ENCODE measurements around the gene RAPGEF5. TPM values are rescaled to one million over a fixed set of nuclear protein-coding genes. Genes with fewer than 3 reads are reported as not detected.

Gene RAPGEF5
- polyA plus RNA-seq, 1 of the 3 experiments (the other 2 are of a cell fraction), result 1.2 TPM

DNA sequence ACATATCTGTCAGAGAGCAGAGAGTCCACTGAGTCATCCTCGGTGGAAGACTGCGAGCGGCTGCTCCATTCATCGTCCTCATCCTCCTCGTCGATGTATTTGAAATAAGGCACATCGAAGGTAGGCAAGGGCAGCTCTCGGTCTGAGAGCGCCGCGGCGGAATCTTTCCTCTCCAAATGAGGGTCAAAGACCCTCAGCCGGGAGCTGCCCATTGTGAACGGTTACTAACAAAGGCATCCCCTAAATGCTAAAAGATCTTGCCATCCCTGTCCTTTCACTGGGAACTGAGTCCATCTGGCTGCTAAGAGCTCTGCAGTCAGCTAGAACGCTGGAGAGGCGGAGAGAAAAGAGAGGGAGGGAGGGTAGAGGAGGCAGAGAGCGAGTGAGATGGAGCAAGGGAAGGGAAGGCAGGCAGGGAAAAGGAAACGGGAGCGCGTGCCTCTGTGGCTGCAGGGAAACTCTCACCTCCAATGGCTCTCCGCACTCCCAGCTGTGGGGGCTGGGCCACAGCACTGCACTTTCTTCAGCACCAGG is 163.4 kb downstream of the RAPGEF5 start:
- Histone ChIP-seq H3F3A (replicated peaks; ENCODE audit: insufficient read depth) (no peaks in the 10 kb centered on the region), H3K4me3 (ENCODE audit: low read depth in 2 of 2, low read length in 1 of 2) (no peak overlapping the region), H3K9me3 (no peaks in the 10 kb centered on the region), H2AFZ (ENCODE audit: low read depth) (no peak overlapping the region), H3K4me1 (ENCODE audit: control insufficient read depth in 1 of 2, insufficient read depth in 2 of 2, low read depth in 1 of 2, low read length in 1 of 2) (peaks cover 0 to 4% of the 10 kb centered on the region in 2 experiments; a peak in 1 of 4 replicates), H3K4me2 (no peak overlapping the region), H3K9ac (no peak overlapping the region), H3K36me3 (replicated peaks in 1 of 2; ENCODE audit: control insufficient read depth in 1 of 2, insufficient read depth in 2 of 2, low read length in 1 of 2) (peaks cover 0 to 4% of the 10 kb centered on the region in 2 experiments), H3K79me2 (ENCODE audit: insufficient read depth) (no peaks in the 10 kb centered on the region), H3K27ac (ENCODE audit: low read depth in 2 of 2, low read length in 1 of 2) (no peak overlapping the region), H3K9me2 (no peaks in the 10 kb centered on the region), H4K20me1 (ENCODE audit: insufficient read depth) (no peaks in the 10 kb centered on the region), H3K27me3 (ENCODE audit: insufficient read depth) (no peaks in the 10 kb centered on the region)
- POLR2A ChIA-PET, result no interaction called here
- CTCF ChIA-PET, result interaction anchor here (0.6 to 3.0 kb wide), 4 partner anchors 8 to 84 kb away, joined by 3 to 10 read pairs (median 6); no protein-coding TSS in a partner anchor
- no peak for TF ChIP-seq RAD21 (IDR thresholded peaks at IDR 0.05; ENCODE audit: low read length)
- no peak for DNase-seq
- WGBS (ENCODE audit: low lambda C conversion rate), result 75% methylated on average over 21 of the region's 21 CpGs

DNA sequence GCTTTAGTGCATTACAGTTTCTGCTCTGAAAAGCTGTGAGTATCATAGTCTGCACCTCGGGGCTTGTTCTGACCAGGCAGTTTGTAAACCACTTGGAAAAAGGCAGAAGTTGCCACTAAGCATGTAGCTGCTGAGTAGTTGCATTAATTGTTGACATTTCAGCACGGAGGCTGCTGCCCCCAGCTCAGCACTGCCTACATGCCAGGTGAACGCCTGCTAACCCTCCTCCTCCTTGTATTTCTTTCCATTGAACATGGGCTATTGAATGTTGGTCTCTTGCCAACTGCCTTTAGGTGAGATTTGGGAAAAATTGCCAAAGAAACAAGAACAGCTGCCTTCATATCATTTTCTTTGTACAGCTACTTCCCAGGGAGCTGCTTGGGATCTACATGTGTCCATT is 164.2 kb downstream of the RAPGEF5 start:
- H3K27me3 ChIP-seq (ENCODE audit: insufficient read depth), result no peaks in the 10 kb centered on the region
- H2AFZ ChIP-seq (ENCODE audit: low read depth), result no peak overlapping the region
- H3K79me2 ChIP-seq (ENCODE audit: insufficient read depth), result no peaks in the 10 kb centered on the region
- H3K4me1 ChIP-seq (ENCODE audit: control insufficient read depth in 1 of 2, insufficient read depth in 2 of 2, low read depth in 1 of 2, low read length in 1 of 2), result peaks cover 0 to 4% of the 10 kb centered on the region in 2 experiments; a peak in 1 of 4 replicates
- DNase-seq, result no peak
- H3K4me3 ChIP-seq (ENCODE audit: low read depth in 2 of 2, low read length in 1 of 2), result no peak overlapping the region
- H4K20me1 ChIP-seq (ENCODE audit: insufficient read depth), result no peaks in the 10 kb centered on the region
- POLR2A ChIA-PET, result no interaction called here
- no peak overlapping the region for H3K4me2 ChIP-seq
- no peak overlapping the region for H3K9ac ChIP-seq
- no peak for TF ChIP-seq MXI1 (IDR thresholded peaks at IDR 0.05; ENCODE audit: low read depth, low read length)
- TF ChIP-seq YY1 (IDR thresholded peaks at IDR 0.05; ENCODE audit: low read depth), result no peak
- no peak for TF ChIP-seq NRF1 (IDR thresholded peaks at IDR 0.05; ENCODE audit: low read depth, low read length)
- TF ChIP-seq, protein P1, sequence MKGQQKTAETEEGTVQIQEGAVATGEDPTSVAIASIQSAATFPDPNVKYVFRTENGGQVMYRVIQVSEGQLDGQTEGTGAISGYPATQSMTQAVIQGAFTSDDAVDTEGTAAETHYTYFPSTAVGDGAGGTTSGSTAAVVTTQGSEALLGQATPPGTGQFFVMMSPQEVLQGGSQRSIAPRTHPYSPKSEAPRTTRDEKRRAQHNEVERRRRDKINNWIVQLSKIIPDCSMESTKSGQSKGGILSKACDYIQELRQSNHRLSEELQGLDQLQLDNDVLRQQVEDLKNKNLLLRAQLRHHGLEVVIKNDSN (IDR thresholded peaks at IDR 0.05; ENCODE audit: borderline replicate concordance, low read depth), result no peak
- TF ChIP-seq JUND (IDR thresholded peaks at IDR 0.05), result no peak
- no peak for TF ChIP-seq GATA2 (CRISPR knock-in tag; IDR thresholded peaks at IDR 0.05)
- TF ChIP-seq EP300 (IDR thresholded peaks at IDR 0.05; ENCODE audit: borderline replicate concordance in 1 of 2, low read depth in 1 of 2, low read length in 1 of 2), result no peak
- TF ChIP-seq SMC3 (IDR thresholded peaks at IDR 0.05; ENCODE audit: low read depth, low read length), result no peak
- TF ChIP-seq RAD21 (IDR thresholded peaks at IDR 0.05; ENCODE audit: low read length), result no peak
- TF ChIP-seq, protein P2, sequence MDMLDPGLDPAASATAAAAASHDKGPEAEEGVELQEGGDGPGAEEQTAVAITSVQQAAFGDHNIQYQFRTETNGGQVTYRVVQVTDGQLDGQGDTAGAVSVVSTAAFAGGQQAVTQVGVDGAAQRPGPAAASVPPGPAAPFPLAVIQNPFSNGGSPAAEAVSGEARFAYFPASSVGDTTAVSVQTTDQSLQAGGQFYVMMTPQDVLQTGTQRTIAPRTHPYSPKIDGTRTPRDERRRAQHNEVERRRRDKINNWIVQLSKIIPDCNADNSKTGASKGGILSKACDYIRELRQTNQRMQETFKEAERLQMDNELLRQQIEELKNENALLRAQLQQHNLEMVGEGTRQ (IDR thresholded peaks at IDR 0.05; ENCODE audit: borderline replicate concordance, low read depth, low read length), result no peak
- TF ChIP-seq FOXJ3 (CRISPR knock-in tag; IDR thresholded peaks at IDR 0.05), result no peak
- TF ChIP-seq, protein P3, sequence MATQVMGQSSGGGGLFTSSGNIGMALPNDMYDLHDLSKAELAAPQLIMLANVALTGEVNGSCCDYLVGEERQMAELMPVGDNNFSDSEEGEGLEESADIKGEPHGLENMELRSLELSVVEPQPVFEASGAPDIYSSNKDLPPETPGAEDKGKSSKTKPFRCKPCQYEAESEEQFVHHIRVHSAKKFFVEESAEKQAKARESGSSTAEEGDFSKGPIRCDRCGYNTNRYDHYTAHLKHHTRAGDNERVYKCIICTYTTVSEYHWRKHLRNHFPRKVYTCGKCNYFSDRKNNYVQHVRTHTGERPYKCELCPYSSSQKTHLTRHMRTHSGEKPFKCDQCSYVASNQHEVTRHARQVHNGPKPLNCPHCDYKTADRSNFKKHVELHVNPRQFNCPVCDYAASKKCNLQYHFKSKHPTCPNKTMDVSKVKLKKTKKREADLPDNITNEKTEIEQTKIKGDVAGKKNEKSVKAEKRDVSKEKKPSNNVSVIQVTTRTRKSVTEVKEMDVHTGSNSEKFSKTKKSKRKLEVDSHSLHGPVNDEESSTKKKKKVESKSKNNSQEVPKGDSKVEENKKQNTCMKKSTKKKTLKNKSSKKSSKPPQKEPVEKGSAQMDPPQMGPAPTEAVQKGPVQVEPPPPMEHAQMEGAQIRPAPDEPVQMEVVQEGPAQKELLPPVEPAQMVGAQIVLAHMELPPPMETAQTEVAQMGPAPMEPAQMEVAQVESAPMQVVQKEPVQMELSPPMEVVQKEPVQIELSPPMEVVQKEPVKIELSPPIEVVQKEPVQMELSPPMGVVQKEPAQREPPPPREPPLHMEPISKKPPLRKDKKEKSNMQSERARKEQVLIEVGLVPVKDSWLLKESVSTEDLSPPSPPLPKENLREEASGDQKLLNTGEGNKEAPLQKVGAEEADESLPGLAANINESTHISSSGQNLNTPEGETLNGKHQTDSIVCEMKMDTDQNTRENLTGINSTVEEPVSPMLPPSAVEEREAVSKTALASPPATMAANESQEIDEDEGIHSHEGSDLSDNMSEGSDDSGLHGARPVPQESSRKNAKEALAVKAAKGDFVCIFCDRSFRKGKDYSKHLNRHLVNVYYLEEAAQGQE (IDR thresholded peaks at IDR 0.05; ENCODE audit: low read depth, low read length), result no peak
- TF ChIP-seq NFIC (IDR thresholded peaks at IDR 0.05; ENCODE audit: borderline replicate concordance), result no peak
- H3K9me2 ChIP-seq, result no peaks in the 10 kb centered on the region
- no peak overlapping the region for H3K27ac ChIP-seq (ENCODE audit: low read depth in 2 of 2, low read length in 1 of 2)
- CTCF ChIA-PET, result interaction anchor here (0.6 to 3.0 kb wide), 3 partner anchors 9 to 83 kb away, joined by 3 to 10 read pairs (median 8); no protein-coding TSS in a partner anchor
- H3K9me3 ChIP-seq, result no peaks in the 10 kb centered on the region
- no peaks in the 10 kb centered on the region for H3F3A ChIP-seq (replicated peaks; ENCODE audit: insufficient read depth)
- WGBS (ENCODE audit: low lambda C conversion rate), result 76% methylated on average over 3 of the region's 3 CpGs
- H3K36me3 ChIP-seq (replicated peaks in 1 of 2; ENCODE audit: control insufficient read depth in 1 of 2, insufficient read depth in 2 of 2, low read length in 1 of 2), result peaks cover 0 to 4% of the 10 kb centered on the region in 2 experiments
